Subcutaneous adipose tissue (tissue), 4 donors: ENCODE data around the gene GNB1L. TPM values are rescaled to one million over a fixed set of nuclear protein-coding genes. Genes with fewer than 3 reads are reported as not detected.

ENCODE experiments used
- CTCF ChIP-seq: fragments of 450-650 bp; IDR thresholded peaks from one replicate; pipeline ENCODE4 v1.5.1; 2016; ENCODE audit warnings: low read depth, mild to moderate bottlenecking, control low read depth, antibody characterized with exemption, moderate library complexity
- total RNA-seq, 4 donors: library from RNA; depleted of rRNA; stranded (reverse); fragments of >200 nt; gene quantifications; one replicate each; pipeline ENCODE4 v1.1.0, GENCODE V29; 2016

GNB1L gene
- total RNA-seq, 4 donors from 2014 or later, result 1.8 to 4.9 (median 3.9) TPM

- TF ChIP-seq CTCF, result no peak
Measured at GRCh38 chr22:19764636-19765476, 89.8 kb downstream of the GNB1L start.

DNA sequence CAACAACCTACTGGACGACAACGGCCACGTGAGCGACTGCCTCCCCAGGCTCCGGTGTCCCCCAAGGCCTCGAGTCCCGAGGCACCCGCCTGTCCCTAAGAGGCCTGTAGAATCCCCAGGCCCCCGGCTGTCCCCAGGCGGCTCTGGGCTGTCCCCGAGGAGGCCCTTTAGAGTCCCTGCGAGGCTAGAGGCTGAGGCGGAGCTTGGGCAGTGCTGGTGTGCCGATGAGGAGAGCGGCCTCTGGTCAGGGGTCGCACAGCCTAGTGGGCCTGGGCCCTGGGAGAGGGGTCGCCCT, 90.4 kb downstream of the GNB1L start:
- TF ChIP-seq CTCF, result no peak

DNA sequence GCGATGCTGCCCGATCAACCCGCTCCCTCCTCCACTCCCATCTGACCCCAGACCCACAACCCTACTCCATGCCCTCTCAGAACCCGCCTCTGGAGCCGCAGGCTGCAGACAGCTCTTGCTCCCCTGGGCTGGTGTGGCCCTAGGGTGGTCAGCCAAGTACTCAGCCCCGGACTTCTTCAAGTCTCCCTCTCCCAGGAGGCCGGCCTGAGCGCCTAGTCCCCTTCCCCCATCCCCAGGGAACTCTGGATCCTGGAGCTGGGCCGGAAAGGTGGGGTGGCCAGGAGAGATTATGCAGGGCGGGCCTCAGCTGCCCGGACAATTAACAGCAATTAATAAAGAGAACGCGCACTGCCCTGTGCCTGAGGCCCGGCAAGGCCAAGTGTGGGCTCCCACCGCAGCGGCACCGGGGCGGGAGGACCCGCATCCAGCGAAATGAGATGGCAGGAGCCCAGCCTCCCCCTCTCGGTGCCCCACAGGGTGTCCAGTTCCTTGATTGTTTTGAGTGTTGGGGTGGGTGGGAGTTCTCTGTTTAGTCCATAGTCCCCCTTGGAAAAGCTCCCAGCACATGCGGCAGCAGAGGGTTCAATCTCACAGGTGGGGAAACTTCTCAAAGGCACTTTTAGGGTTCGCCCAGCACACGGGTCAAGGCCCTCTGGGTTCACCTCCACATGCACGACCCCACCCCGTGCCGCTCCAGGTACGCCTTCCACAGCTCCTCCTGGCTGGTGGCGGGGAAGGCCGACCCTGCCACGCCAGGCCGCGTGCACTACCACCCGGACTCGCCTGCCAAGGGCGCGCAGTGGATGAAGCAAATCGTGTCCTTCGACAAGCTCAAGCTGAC, 91.0 kb downstream of the GNB1L start:
- no peak for TF ChIP-seq CTCF

GRCh38 chr22:19762568-19763457, 91.9 kb downstream of the GNB1L start:
- no peak for TF ChIP-seq CTCF

DNA sequence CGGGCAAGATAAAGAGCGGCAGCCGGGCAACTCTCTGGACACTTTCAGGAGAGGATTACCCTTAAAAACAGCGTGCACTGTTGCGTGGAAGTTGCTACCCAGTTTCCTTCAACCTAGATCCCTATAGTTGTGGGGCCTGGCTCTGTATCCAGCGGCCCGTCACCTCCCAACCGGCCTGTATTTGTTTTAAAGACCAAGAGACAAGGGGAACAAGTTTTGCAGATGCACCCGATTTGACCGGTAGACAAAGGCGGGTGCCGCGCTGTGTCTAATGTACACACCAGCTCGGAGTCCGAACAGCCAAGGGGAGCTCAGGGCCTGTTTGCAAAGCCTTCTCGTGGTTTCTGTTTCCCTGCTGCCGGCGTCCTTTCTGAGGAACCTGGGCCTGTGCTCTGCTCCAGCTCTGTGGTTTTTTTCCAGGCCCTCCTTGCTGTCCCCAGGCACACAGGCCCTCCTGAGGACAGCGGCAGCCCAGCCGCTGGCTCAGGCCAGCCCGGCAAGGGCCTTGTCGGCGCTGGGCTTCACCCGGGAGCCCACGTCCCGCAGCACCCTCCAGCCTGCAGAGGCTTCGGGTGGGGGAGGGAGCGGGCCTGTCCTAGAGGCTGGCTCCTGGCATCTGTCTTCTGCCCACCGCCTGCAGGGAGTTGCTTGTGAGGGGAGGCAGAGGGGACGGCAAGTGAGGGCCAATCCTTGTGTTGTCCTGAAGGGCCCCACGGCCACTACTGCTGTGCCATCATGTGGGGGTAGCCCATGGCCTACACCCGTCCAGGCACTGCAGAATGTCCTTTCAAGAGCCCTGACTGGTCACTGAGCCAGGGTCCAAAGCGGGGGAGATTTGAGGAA, 92.7 kb downstream of the GNB1L start:
- TF ChIP-seq CTCF, result no peak

DNA sequence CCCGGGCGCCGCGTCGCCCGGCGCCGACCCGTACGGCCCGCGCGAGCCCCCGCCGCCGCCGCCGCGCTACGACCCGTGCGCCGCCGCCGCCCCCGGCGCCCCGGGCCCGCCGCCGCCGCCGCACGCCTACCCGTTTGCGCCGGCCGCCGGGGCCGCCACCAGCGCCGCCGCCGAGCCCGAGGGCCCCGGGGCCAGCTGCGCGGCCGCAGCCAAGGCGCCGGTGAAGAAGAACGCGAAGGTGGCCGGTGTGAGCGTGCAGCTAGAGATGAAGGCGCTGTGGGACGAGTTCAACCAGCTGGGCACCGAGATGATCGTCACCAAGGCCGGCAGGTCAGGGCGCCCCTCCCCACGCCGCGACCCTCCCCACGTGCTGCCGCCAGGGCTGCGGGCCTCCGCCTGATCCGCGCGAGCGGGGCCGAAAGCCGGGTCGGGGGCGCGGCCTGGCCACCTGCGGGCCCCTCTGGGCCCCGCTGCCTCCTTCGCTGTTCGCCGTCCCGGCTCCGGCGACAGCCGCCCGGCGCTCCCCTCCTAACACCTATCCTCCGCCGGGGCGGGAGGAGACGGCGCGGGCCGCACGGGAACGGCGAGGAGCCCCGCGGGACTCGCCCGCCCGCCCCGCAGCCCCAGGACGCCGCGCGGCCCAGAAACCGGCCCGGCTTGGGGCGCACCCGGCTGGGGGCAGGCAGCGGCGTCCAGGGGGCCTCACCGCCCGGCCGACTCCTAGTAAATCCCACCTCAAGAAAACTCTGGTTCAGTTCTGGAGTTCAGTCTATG, 93.5 kb downstream of the GNB1L start:
- TF ChIP-seq CTCF, result no peak
